Endothelial cell of umbilical vein (primary cell): ENCODE measurements around the gene PIN1. TPM values are rescaled to one million over a fixed set of nuclear protein-coding genes. Genes with fewer than 3 reads are reported as not detected.

Source experiments
- BruUV-seq: library from RNA; stranded (reverse); fragments of 400-500 nt; replicated peaks from 2 replicates; lab custom pipeline; 2021; lab: Mats Ljungman, UMichigan
- CTCF ChIA-PET: fragments of 300-600, 350-600 bp; sonication (Branson Sonifier 250); formaldehyde crosslinking; loops from one replicate; lab custom pipeline; 2021; ENCODE audit warnings: antibody characterized with exemption, inconsistent platforms; lab: Charles Lee
- POLR2A ChIA-PET: fragments of 300-600, 350-600 bp; sonication (Branson Sonifier 250); formaldehyde crosslinking; loops from one replicate; lab custom pipeline; 2021; ENCODE audit warnings: antibody characterized with exemption, inconsistent platforms; lab: Charles Lee
- DNase-seq: peaks from one replicate; pipeline ENCODE4 v3.0.0-alpha.2; 2011; ENCODE audit warnings: low read depth, low spot score
- FAIRE-seq: peaks from 2 replicates; lab custom pipeline; 2011; peaks lifted over from hg19 to GRCh38; lab: Jason Lieb, UNC
- H2AFZ ChIP-seq: 2 replicates; pipeline ENCODE4 v1.6.0; 2012; ENCODE audit warnings: low read depth, low read length, control low read depth, inconsistent platforms
- H3K27ac ChIP-seq: 2 replicates; pipeline ENCODE4 v1.5.1; 2011; ENCODE audit warnings: low read depth, mild to moderate bottlenecking, control low read depth, low read length, moderate library complexity; ENCODE audit not compliant: insufficient read depth
- H3K27me3 ChIP-seq, 2 experiments: 2 replicates each; pipeline versions ENCODE4 v1.6.0 to v1.6.1; 2011; ENCODE audit warnings: low read length in 2 of 2, mixed read lengths in 1 of 2; ENCODE audit not compliant: control insufficient read depth in 2 of 2, insufficient read depth in 2 of 2
- H3K36me3 ChIP-seq, 2 experiments: 2 replicates in 1 of 2; 3 replicates in 1 of 2; pipeline ENCODE4 v1.5.1; 2011; ENCODE audit warnings: low read length in 2 of 2, mild to moderate bottlenecking in 1 of 2, moderate library complexity in 1 of 2; ENCODE audit not compliant: control insufficient read depth in 2 of 2, insufficient read depth in 2 of 2; ENCODE audit errors: extremely low read depth in 1 of 2
- H3K4me1 ChIP-seq: 3 replicates; pipeline ENCODE4 v1.5.1; 2011; ENCODE audit warnings: mild to moderate bottlenecking, low read length; ENCODE audit not compliant: control insufficient read depth, insufficient read depth; ENCODE audit errors: extremely low read depth
- H3K4me2 ChIP-seq: 2 replicates; pipeline ENCODE4 v1.6.1; 2011; ENCODE audit warnings: low read length, control low read depth, mixed read lengths; ENCODE audit not compliant: insufficient read depth
- H3K4me3 ChIP-seq, 3 experiments: fragments of 200-600 bp in 1 of 3; sonication (generic), shearing (Covaris generic) in 1 of 3; replicated peaks in 1 of 3; 2 replicates each; pipeline ENCODE4 v1.5.1; 2011 to 2016; ENCODE audit warnings: control low read depth in 3 of 3, low read length in 3 of 3, mild to moderate bottlenecking in 2 of 3, inconsistent platforms in 1 of 3, low read depth in 1 of 3, moderate library complexity in 1 of 3; ENCODE audit not compliant: insufficient read depth in 1 of 3
- H3K79me2 ChIP-seq: 2 replicates; pipeline ENCODE4 v1.6.0; 2012; ENCODE audit warnings: low read length, inconsistent platforms; ENCODE audit not compliant: control insufficient read depth, insufficient read depth
- H3K9ac ChIP-seq: replicated peaks from 2 replicates; pipeline ENCODE3; 2011; ENCODE audit warnings: low read length, control low read depth; ENCODE audit not compliant: insufficient read depth; ENCODE audit errors: extremely low read depth
- H3K9me1 ChIP-seq: replicated peaks from 3 replicates; pipeline ENCODE4 v1.6.0; 2011; ENCODE audit warnings: mild to moderate bottlenecking, low read length; ENCODE audit not compliant: control insufficient read depth, insufficient read depth; ENCODE audit errors: extremely low read depth
- H3K9me3 ChIP-seq: replicated peaks from 2 replicates; pipeline ENCODE4 v1.5.1; 2012; ENCODE audit warnings: low read length, inconsistent platforms; ENCODE audit not compliant: control insufficient read depth, insufficient read depth
- H4K20me1 ChIP-seq: replicated peaks from 2 replicates; pipeline ENCODE3; 2011; ENCODE audit warnings: mild to moderate bottlenecking, low read length; ENCODE audit not compliant: control insufficient read depth, insufficient read depth; ENCODE audit errors: extremely low read depth
- EZH2 ChIP-seq: IDR thresholded peaks from 2 replicates; pipeline ENCODE4 v1.6.1; 2012; ENCODE audit warnings: borderline replicate concordance, low read depth, mild to moderate bottlenecking, moderate library complexity, low read length, inconsistent platforms; ENCODE audit not compliant: severe bottlenecking
- FOS ChIP-seq: IDR thresholded peaks from 2 replicates; pipeline ENCODE4 v1.6.1; 2011; ENCODE audit warnings: mild to moderate bottlenecking, low read length, moderate library complexity, borderline replicate concordance; ENCODE audit not compliant: insufficient read depth
- POLR2A ChIP-seq: IDR thresholded peaks from 2 replicates; pipeline ENCODE4 v1.6.1; 2012; ENCODE audit warnings: low read depth, mild to moderate bottlenecking, control low read depth, low read length
- dilution Hi-C: fragments of 300-500 bp; cut with MboI; formaldehyde crosslinking; loops from one replicate; pipeline ENCODE4 v1.15.0; 2019; ENCODE audit warnings: low sequenced_read_pairs; ENCODE audit not compliant: extremely low pct_ligation_motif_present
- intact Hi-C: fragments of 100-400 bp; cut with micrococcal nuclease; formaldehyde crosslinking; loops from one replicate; pipeline ENCODE4 v1.10.0; 2022
- polyA plus RNA-seq, 4 experiments: library from polyadenylated mRNA; depleted of rRNA in 3 of 4; stranded (reverse) in 3 of 4; unstranded in 1 of 4; fragments of >200 nt; gene quantifications; 2 replicates each; pipeline versions ENCODE4 v1.2.1 to v1.2.3, GENCODE V29; 2011 to 2012; ENCODE audit warnings: missing spikeins in 1 of 4
- total RNA-seq: library from RNA; stranded (reverse); gene quantifications from 2 replicates; pipeline ENCODE4 v1.2.3, GENCODE V29; 2021

PIN1 gene
- total and polyA plus RNA-seq, 2 donors (not counting 3 experiments of a cell fraction or from before 2014, with no cell fraction given) = 97.4 to 115 TPM

DNA sequence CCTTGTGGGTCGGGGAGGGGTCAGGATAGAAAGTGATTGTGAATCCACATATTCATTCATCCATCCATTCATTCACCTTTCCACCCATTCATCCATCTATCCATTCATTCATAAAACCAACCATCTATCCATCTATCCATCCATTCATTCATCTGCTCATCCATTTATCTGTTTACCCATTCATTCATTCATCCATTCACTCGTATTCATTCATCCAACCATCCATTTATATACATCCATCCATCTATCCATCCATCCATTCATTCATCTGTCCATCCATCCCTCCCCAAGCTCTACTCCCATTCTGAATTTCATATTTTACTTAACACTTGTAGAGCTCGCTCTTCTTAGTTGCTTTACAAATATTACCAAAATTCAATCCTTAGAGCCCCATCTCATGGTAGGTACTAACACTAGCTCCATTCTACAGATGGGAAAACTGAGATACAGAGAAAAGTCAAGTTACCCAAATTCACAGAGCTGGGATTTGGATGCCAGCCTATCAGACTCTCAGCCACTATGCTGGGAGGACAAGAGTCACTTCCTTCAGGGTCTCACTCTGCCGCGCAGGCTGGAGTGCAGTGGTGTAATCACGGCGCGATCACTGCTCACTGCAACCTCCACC lies 37.6 kb downstream of the PIN1 start:
- intact Hi-C loops = no loop called here
- Histone ChIP-seq H2AFZ (no peak overlapping the region), H3K36me3 (no peaks in the 10 kb centered on the region), H3K27me3 (no peaks in the 10 kb centered on the region), H3K4me2 (no peak overlapping the region), H3K4me3 (no peak overlapping the region), H3K79me2 (no peaks in the 10 kb centered on the region), H3K9me3 (no peaks in the 10 kb centered on the region), H3K9me1 (no peaks in the 10 kb centered on the region), H3K4me1 (no peaks in the 10 kb centered on the region), H3K9ac (no peak overlapping the region), H4K20me1 (no peaks in the 10 kb centered on the region), H3K27ac (no peak overlapping the region)
- FAIRE-seq = no peak
- no TSS peak for BruUV-seq
- dilution Hi-C loops = no loop called here
- POLR2A ChIA-PET = no interaction called here
- TF ChIP-seq POLR2A (no peak), EZH2 (no peak)
- no peak for DNase-seq
- CTCF ChIA-PET = no interaction called here

DNA sequence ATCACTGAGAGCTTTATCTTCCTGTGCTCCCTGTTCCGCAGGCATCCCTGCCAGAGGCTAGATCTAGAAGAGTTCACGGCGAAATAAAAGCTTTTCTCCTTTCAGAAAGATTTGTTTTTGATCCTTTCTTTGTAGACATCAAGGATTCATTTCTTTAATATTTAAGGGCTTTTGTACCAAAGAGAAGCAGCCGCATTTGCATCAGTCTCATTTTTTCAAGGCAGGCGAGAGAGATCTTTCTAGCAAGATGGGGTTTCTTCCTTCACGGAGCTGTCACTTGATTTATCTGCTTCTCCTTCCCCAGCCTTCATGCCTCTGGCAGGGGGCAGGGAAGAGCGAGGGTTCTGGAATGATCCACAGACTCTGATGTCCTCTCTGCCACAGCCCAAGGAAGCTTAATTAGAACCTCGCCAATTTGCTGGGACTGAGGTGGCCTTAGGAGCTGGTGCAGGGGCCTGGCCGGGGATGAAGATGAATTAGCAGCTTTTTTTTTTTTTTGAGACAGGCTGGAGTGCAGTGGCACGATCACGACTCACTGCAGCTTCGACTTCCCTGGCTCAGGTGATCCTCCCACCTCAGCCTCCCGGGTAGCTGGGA lies 40.0 kb downstream of the PIN1 start:
- no peak for DNase-seq
- no TSS peak for BruUV-seq
- ChIA-PET CTCF (interaction anchor here (0.9 to 2.0 kb wide), 3 partner anchors 10 to 17 kb away, joined by 3 to 6 read pairs (median 4); no protein-coding TSS in a partner anchor), POLR2A (no interaction called here)
- dilution Hi-C loops = no loop called here
- Histone ChIP-seq H2AFZ (no peak overlapping the region), H3K9me1 (no peaks in the 10 kb centered on the region), H4K20me1 (no peaks in the 10 kb centered on the region), H3K4me3 (no peak overlapping the region), H3K4me2 (no peak overlapping the region), H3K9me3 (no peaks in the 10 kb centered on the region), H3K27ac (no peak overlapping the region), H3K4me1 (peaks cover 5% of the 10 kb centered on the region), H3K9ac (no peak overlapping the region), H3K79me2 (no peaks in the 10 kb centered on the region), H3K36me3 (no peaks in the 10 kb centered on the region), H3K27me3 (no peaks in the 10 kb centered on the region)
- intact Hi-C loops = no loop called here
- FAIRE-seq = no peak
- TF ChIP-seq EZH2 (no peak), FOS (no peak)
